Right kidney (tissue), 1 donor: Measurements from ENCODE around the gene NTRK2.

Source experiments
- DNase-seq: peaks from one replicate; pipeline ENCODE4 v3.0.0-alpha.2; 2016

Gene NTRK2

GRCh38 chr9:84818791-84819190 is 149.3 kb downstream of the NTRK2 start:
- peak; percentile 46 for DNase-seq

- DNase-seq = peak; percentile 44
These were observed 150.0 kb downstream of the NTRK2 start for GRCh38 chr9:84819491-84819991.

- DNase-seq = no peak
These were observed 151.9 kb downstream of the NTRK2 start for GRCh38 chr9:84821431-84821830.

- no peak for DNase-seq
These were observed 153.2 kb downstream of the NTRK2 start for GRCh38 chr9:84822589-84823233.

GRCh38 chr9:84823421-84824271 is 154.1 kb downstream of the NTRK2 start:
- no peak for DNase-seq

GRCh38 chr9:84827216-84827765 is 157.8 kb downstream of the NTRK2 start:
- DNase-seq = no peak

- no peak for DNase-seq
These were observed 158.5 kb downstream of the NTRK2 start for GRCh38 chr9:84828046-84828445.

GRCh38 chr9:84829471-84829870 is 159.9 kb downstream of the NTRK2 start:
- no peak for DNase-seq

GRCh38 chr9:84829997-84830696 is 160.6 kb downstream of the NTRK2 start:
- no peak for DNase-seq

- no peak for DNase-seq
These were observed 161.8 kb downstream of the NTRK2 start for GRCh38 chr9:84831377-84831776.

- no peak for DNase-seq
These were observed 162.9 kb downstream of the NTRK2 start for GRCh38 chr9:84832453-84832852.

GRCh38 chr9:84834426-84834825 is 164.9 kb downstream of the NTRK2 start:
- no peak for DNase-seq

GRCh38 chr9:84835745-84836144 is 166.2 kb downstream of the NTRK2 start:
- no peak for DNase-seq

GRCh38 chr9:84838879-84839278 is 169.3 kb downstream of the NTRK2 start:
- no peak for DNase-seq

GRCh38 chr9:84839541-84839940 is 170.0 kb downstream of the NTRK2 start:
- DNase-seq = peak; percentile 44

- no peak for DNase-seq
These were observed 172.4 kb downstream of the NTRK2 start for GRCh38 chr9:84841931-84842330.

- DNase-seq = no peak
These were observed 173.8 kb downstream of the NTRK2 start for GRCh38 chr9:84843175-84843824.

- DNase-seq = no peak
These were observed 176.7 kb downstream of the NTRK2 start for GRCh38 chr9:84845956-84846900.

GRCh38 chr9:84846906-84847305 is 177.4 kb downstream of the NTRK2 start:
- no peak for DNase-seq

- no peak for DNase-seq
These were observed 179.5 kb downstream of the NTRK2 start for GRCh38 chr9:84849049-84849448.

- no peak for DNase-seq
These were observed 181.4 kb downstream of the NTRK2 start for GRCh38 chr9:84850830-84851392.
